Measurements from ENCODE around the gene MEDAG. TPM values are rescaled to one million over a fixed set of nuclear protein-coding genes. Genes with fewer than 3 reads are reported as not detected.

The MEDAG gene
- total and polyA plus RNA-seq, 8 donors: 0.89 to 57.9 (median 7.5) TPM

GRCh38 chr13:30870916-30871587, 35.0 kb upstream of the MEDAG start:
- no peak for DNase-seq
- H3K9me3 ChIP-seq: no peaks in the 10 kb centered on the region
- TF ChIP-seq POLR2AphosphoS5 (IDR thresholded peaks at IDR 0.05) (no peak), POLR2A (IDR thresholded peaks at IDR 0.05) (no peak), CTCF (IDR thresholded peaks at IDR 0.05) (no peak), EP300 (IDR thresholded peaks at IDR 0.05) (no peak)

GRCh38 chr13:30871588-30872275, 34.3 kb upstream of the MEDAG start:
- DNase-seq: no peak
- WGBS, 5 donors: 85 to 91% (median 86%) methylated on average over 16 to 17 of the region's 17 CpGs
- H3K9me3 ChIP-seq: no peaks in the 10 kb centered on the region
- H3K4me3 ChIP-seq: no peak overlapping the region
- no peaks in the 10 kb centered on the region for H3K36me3 ChIP-seq
- intact Hi-C loops (cut with DNase I; ENCODE audit: low total_unique reads): no loop called here
- peaks cover 0 to 38% (median 31%) of the 10 kb centered on the region in 4 donors for H3K4me1 ChIP-seq
- H3K27me3 ChIP-seq: no peaks in the 10 kb centered on the region
- TF ChIP-seq POLR2A (IDR thresholded peaks at IDR 0.05): no peak
- no peak for TF ChIP-seq EP300 (IDR thresholded peaks at IDR 0.05)
- no peak for TF ChIP-seq CTCF (IDR thresholded peaks at IDR 0.05)
- TF ChIP-seq POLR2AphosphoS5 (IDR thresholded peaks at IDR 0.05): no peak
- peak overlapping the region in 4 of 5 donors; percentile 68 to 84 (median 79) for H3K27ac ChIP-seq

More at GRCh38 chr13:30870916-30871587, 35.0 kb upstream of the MEDAG start:
- peaks cover 0 to 41% (median 31%) of the 10 kb centered on the region in 4 donors for H3K4me1 ChIP-seq
- H3K36me3 ChIP-seq: no peaks in the 10 kb centered on the region
- no peak overlapping the region for H3K4me3 ChIP-seq
- no peaks in the 10 kb centered on the region for H3K27me3 ChIP-seq
- peak overlapping the region in 4 of 5 donors; percentile 79 to 84 (median 81) for H3K27ac ChIP-seq
- 92 to 95% (median 94%) methylated on average over 23 to 24 of the region's 24 CpGs for WGBS, 5 donors
- intact Hi-C loops (cut with DNase I; ENCODE audit: low total_unique reads): no loop called here

GRCh38 chr13:30872276-30872594, 33.8 kb upstream of the MEDAG start:
- no peak for DNase-seq
- Histone ChIP-seq H3K36me3 (no peaks in the 10 kb centered on the region), H3K27me3 (no peaks in the 10 kb centered on the region), H3K27ac (peak overlapping the region in 4 of 5 donors; percentile 68 to 84 (median 79)), H3K4me3 (no peak overlapping the region), H3K4me1 (peaks cover 0 to 38% (median 31%) of the 10 kb centered on the region in 4 donors), H3K9me3 (no peaks in the 10 kb centered on the region)
- intact Hi-C loops (cut with DNase I; ENCODE audit: low total_unique reads): no loop called here
- 77 to 85% (median 80%) methylated on average over 7 of the region's 7 CpGs for WGBS, 5 donors
- TF ChIP-seq EP300 (IDR thresholded peaks at IDR 0.05): no peak
- TF ChIP-seq CTCF (IDR thresholded peaks at IDR 0.05): no peak
- no peak for TF ChIP-seq POLR2A (IDR thresholded peaks at IDR 0.05)
- no peak for TF ChIP-seq POLR2AphosphoS5 (IDR thresholded peaks at IDR 0.05)

GRCh38 chr13:30872685-30873461, 33.2 kb upstream of the MEDAG start:
- Histone ChIP-seq H3K9me3 (no peaks in the 10 kb centered on the region), H3K4me3 (no peak overlapping the region), H3K27me3 (no peaks in the 10 kb centered on the region), H3K4me1 (peaks cover 0 to 38% (median 31%) of the 10 kb centered on the region in 4 donors), H3K27ac (peak overlapping the region in 4 of 5 donors; percentile 68 to 84 (median 79)), H3K36me3 (no peaks in the 10 kb centered on the region)
- TF ChIP-seq POLR2AphosphoS5 (IDR thresholded peaks at IDR 0.05): no peak
- TF ChIP-seq CTCF (IDR thresholded peaks at IDR 0.05): no peak
- no peak for TF ChIP-seq POLR2A (IDR thresholded peaks at IDR 0.05)
- no peak for TF ChIP-seq EP300 (IDR thresholded peaks at IDR 0.05)
- 43 to 71% (median 59%) methylated on average over 6 of the region's 6 CpGs for WGBS, 5 donors
- intact Hi-C loops (cut with DNase I; ENCODE audit: low total_unique reads): no loop called here
- DNase-seq: peak in 1 of 2 donors; percentile 85
